ENCODE results near the gene HBZ. TPM values are rescaled to one million over a fixed set of nuclear protein-coding genes. Genes with fewer than 3 reads are reported as not detected.

Gene HBZ
- total RNA-seq, 2 donors from 2014 or later = not detected

DNA sequence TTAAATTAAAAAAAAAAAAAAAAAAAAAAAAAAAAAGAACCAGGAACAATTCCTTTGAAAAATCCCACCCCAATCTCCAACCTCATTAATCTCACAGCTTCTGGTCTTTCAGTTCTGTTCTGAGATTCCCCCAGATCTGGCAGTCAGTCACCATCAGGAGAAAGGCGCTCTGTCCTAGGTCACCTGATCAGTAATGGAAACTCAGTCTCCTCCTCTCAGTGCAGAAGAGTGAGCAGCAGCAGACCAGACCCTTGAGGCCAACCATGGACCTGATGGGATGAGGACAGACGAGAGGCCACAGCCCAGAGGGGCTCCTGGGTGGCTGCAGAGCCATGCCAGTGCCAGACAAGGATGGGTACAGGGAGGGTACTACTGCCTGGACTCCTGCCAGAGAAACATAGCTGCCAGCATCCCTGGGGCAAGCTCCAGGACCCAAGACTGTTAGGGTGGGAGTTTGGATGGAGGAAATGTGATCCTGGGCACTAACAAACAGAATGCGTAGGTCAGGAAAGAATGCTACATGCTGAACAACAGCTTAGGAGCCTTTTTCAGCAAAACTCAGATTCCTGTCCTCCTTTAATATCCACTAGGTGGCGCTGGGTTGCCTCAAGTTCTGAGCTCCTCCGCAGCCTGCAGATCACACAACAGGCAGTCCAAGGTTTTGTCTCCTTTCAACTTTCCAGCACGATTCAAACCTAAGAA is 45.7 kb upstream of the HBZ start:
- Histone ChIP-seq H3K9me3 (no peaks in the 10 kb centered on the region), H3K27ac (no peak overlapping the region), H3K36me3 (replicated peaks in 1 of 2; ENCODE audit: insufficient read depth in 1 of 2, low read depth in 2 of 2) (peaks cover 0 to 2% of the 10 kb centered on the region in 2 donors), H3K4me3 (no peak overlapping the region), H3K27me3 (no peaks in the 10 kb centered on the region), H3K4me1 (peaks cover 12% of the 10 kb centered on the region)
- intact Hi-C loops (cut with DNase I) = loop anchor here (5.0 kb wide), 1 partner anchor 256 kb away; no protein-coding TSS in a partner anchor
- peak; percentile 57 to 80 (median 74) for DNase-seq
- peak; percentile 80 for ATAC-seq
- TF ChIP-seq, protein P1, sequence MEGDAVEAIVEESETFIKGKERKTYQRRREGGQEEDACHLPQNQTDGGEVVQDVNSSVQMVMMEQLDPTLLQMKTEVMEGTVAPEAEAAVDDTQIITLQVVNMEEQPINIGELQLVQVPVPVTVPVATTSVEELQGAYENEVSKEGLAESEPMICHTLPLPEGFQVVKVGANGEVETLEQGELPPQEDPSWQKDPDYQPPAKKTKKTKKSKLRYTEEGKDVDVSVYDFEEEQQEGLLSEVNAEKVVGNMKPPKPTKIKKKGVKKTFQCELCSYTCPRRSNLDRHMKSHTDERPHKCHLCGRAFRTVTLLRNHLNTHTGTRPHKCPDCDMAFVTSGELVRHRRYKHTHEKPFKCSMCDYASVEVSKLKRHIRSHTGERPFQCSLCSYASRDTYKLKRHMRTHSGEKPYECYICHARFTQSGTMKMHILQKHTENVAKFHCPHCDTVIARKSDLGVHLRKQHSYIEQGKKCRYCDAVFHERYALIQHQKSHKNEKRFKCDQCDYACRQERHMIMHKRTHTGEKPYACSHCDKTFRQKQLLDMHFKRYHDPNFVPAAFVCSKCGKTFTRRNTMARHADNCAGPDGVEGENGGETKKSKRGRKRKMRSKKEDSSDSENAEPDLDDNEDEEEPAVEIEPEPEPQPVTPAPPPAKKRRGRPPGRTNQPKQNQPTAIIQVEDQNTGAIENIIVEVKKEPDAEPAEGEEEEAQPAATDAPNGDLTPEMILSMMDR (IDR thresholded peaks at IDR 0.05) = peak; percentile 73 to 83 (median 79)
- TF ChIP-seq POLR2A (IDR thresholded peaks at IDR 0.05) = no peak
- 24 to 29% methylated on average over 6 of the region's 6 CpGs for WGBS, 2 donors

DNA sequence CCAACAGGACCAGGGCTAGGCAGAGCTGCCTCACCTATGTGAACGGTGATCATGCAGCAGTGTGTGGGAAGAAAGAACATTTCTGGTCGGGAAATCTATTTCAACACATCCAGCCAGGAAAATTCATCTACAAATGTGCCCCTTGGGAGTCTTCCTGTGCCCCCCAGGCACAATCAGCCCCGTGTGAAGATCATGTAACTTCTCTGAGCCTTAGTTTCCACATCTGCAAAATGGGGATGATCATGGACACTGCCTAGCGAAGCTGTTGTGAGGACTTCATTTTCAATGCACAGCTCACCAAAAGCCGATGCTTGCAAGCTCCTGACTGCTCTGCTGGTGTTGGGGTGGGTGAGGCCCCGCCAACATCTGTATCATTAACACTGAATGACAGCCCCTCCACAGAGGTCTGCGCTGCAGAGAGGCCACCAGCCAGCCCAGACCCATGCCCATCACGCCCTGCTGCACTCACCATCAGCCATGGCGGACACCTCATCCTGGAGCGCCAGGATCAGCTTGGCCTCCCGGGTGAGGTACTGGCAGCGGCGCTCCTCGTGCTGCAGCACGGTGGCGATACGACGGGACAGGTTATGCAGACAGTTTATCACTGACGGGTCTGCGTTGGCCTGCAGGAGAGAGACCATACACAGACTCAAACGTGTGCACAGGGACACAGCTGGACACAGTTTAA is 40.1 kb upstream of the HBZ start:
- Histone ChIP-seq H3K27me3 (no peaks in the 10 kb centered on the region), H3K9me3 (no peaks in the 10 kb centered on the region), H3K4me3 (no peak overlapping the region), H3K36me3 (replicated peaks in 1 of 2; ENCODE audit: insufficient read depth in 1 of 2, low read depth in 2 of 2) (peaks cover 0 to 4% of the 10 kb centered on the region in 2 donors), H3K27ac (no peak overlapping the region), H3K4me1 (no peaks in the 10 kb centered on the region)
- TF ChIP-seq, protein P1 (IDR thresholded peaks at IDR 0.05) = no peak
- no peak for TF ChIP-seq POLR2A (IDR thresholded peaks at IDR 0.05)
- WGBS, 2 donors = 90 to 92% methylated on average over 12 to 20 of the region's 21 CpGs
- intact Hi-C loops (cut with DNase I) = no loop called here
- no peak for DNase-seq
- ATAC-seq = no peak

DNA sequence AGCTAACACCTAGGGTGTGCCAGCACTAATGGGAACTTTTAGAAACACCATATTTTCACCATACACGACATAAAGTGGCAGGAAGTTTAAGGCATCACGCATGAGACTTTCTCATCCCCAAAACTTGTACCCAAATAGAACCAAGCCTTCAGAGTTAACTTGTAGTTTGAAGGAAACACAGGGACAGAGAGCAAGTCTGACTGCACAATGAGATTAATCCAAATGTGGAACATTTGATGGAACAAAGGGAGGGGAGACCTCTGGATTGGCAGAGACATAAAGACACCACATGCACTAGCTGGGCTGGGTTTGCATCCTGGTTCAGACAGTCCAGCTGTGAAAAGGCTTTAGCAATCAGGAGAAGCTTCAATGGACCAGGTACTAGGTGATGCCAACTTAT is 38.1 kb upstream of the HBZ start:
- no peak for ATAC-seq
- 82 to 84% methylated on average over 2 of the region's 2 CpGs for WGBS, 2 donors
- no peak for DNase-seq
- TF ChIP-seq, protein P1 (IDR thresholded peaks at IDR 0.05) = no peak
- no peak for TF ChIP-seq POLR2A (IDR thresholded peaks at IDR 0.05)
- peaks cover 0 to 4% of the 10 kb centered on the region in 2 donors for H3K36me3 ChIP-seq (replicated peaks in 1 of 2; ENCODE audit: insufficient read depth in 1 of 2, low read depth in 2 of 2)
- no peak overlapping the region for H3K27ac ChIP-seq
- no peaks in the 10 kb centered on the region for H3K9me3 ChIP-seq
- H3K4me3 ChIP-seq = no peak overlapping the region
- intact Hi-C loops (cut with DNase I) = no loop called here
- H3K4me1 ChIP-seq = no peaks in the 10 kb centered on the region
- no peaks in the 10 kb centered on the region for H3K27me3 ChIP-seq

DNA sequence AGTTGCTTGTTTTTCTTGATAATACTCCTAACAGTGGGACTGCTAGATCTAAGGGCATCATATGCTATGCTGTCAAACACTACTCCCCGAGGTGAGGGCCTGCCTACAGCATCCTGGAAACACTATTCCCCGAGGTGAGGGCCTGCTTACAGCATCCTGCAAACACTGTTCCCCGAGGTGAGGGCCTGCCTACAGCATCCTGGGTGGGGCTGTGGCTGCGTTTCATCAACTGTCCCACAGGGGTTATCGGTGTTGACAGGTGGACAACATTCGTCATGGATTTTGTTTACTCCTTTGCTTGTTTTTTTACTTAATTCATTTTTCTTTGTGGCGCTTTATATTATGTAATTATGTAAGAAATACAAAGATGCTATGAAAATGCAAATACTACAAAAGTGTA is 36.4 kb upstream of the HBZ start:
- Histone ChIP-seq H3K4me3 (no peak overlapping the region), H3K36me3 (replicated peaks in 1 of 2; ENCODE audit: insufficient read depth in 1 of 2, low read depth in 2 of 2) (peaks cover 0 to 2% of the 10 kb centered on the region in 2 donors), H3K4me1 (no peaks in the 10 kb centered on the region), H3K27me3 (no peaks in the 10 kb centered on the region), H3K9me3 (no peaks in the 10 kb centered on the region), H3K27ac (no peak overlapping the region)
- no peak for TF ChIP-seq POLR2A (IDR thresholded peaks at IDR 0.05)
- TF ChIP-seq, protein P1 (IDR thresholded peaks at IDR 0.05) = no peak
- intact Hi-C loops (cut with DNase I) = no loop called here
- no peak for ATAC-seq
- 73 to 77% methylated on average over 7 of the region's 7 CpGs for WGBS, 2 donors
- no peak for DNase-seq
